HL-60 (cell line): ENCODE results near the gene FBXO42.
A peak's percentile ranks its signal among the peaks of the same experiment; 100 is the strongest.

Source experiments
- DNase-seq, 2 experiments: peaks; one replicate each; pipeline ENCODE4 v3.0.0-alpha.2; 2010 to 2020; ENCODE audit warnings: low read depth in 1 of 2, low spot score in 1 of 2
- H3K27ac ChIP-seq: fragments of 250-450 bp; sonication (Bioruptor Pico); replicated peaks from 2 replicates; pipeline ENCODE4 v1.5.1; 2020; ENCODE audit warnings: mild to moderate bottlenecking, moderate library complexity
- H3K27me3 ChIP-seq: fragments of 250-450 bp; sonication (Bioruptor Pico); 2 replicates; pipeline ENCODE4 v1.5.1; 2021; ENCODE audit warnings: mild to moderate bottlenecking, moderate library complexity; ENCODE audit not compliant: insufficient read depth, poor library complexity, severe bottlenecking
- H3K4me3 ChIP-seq: replicated peaks from 2 replicates; pipeline ENCODE4 v1.5.1; 2011; ENCODE audit warnings: mild to moderate bottlenecking, control low read depth, low read length; ENCODE audit not compliant: insufficient read depth
- GABPA ChIP-seq: IDR thresholded peaks from 2 replicates; pipeline ENCODE4 v1.6.1; 2012; ENCODE audit warnings: low read depth
- POLR2AphosphoS5 ChIP-seq: IDR thresholded peaks from 2 replicates; pipeline ENCODE4 v1.6.1; 2012; ENCODE audit warnings: low read depth
- SPI1 ChIP-seq: IDR thresholded peaks from 2 replicates; pipeline ENCODE4 v1.6.1; 2012; ENCODE audit warnings: low read depth, mild to moderate bottlenecking, borderline replicate concordance
- TF ChIP-seq, protein P1 (sequence below): IDR thresholded peaks from one replicate; pipeline ENCODE4 v1.5.1; 2011; ENCODE audit warnings: low read length, control low read depth, inconsistent platforms; ENCODE audit not compliant: insufficient read depth
- TF ChIP-seq, protein P2 (sequence below): IDR thresholded peaks from 2 replicates; pipeline ENCODE4 v1.6.1; 2012; ENCODE audit warnings: low read depth; ENCODE audit not compliant: insufficient replicate concordance

Gene FBXO42

DNA sequence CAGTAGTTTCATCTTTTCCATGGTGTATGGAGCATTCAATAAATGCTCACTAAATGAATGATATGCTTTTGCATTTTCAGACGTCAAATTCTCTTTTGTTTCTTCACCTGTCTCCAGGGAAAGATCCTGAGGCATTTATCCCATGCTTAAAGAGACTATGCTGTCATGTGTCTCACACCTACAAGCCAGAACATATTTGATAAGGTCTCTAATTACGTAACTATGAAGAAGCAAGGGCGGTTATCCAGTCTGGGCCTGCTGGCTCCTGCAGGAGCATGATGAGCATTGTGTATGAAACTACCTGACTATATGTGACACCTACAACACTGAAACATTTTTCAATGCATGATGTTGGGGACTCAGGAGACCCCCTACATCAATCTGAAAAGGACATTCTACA, 51.8 kb downstream of the FBXO42 start:
- Histone ChIP-seq H3K27me3 (no peaks in the 10 kb centered on the region), H3K27ac (no peak overlapping the region), H3K4me3 (no peak overlapping the region)
- DNase-seq, result no peak
- TF ChIP-seq, protein P1, sequence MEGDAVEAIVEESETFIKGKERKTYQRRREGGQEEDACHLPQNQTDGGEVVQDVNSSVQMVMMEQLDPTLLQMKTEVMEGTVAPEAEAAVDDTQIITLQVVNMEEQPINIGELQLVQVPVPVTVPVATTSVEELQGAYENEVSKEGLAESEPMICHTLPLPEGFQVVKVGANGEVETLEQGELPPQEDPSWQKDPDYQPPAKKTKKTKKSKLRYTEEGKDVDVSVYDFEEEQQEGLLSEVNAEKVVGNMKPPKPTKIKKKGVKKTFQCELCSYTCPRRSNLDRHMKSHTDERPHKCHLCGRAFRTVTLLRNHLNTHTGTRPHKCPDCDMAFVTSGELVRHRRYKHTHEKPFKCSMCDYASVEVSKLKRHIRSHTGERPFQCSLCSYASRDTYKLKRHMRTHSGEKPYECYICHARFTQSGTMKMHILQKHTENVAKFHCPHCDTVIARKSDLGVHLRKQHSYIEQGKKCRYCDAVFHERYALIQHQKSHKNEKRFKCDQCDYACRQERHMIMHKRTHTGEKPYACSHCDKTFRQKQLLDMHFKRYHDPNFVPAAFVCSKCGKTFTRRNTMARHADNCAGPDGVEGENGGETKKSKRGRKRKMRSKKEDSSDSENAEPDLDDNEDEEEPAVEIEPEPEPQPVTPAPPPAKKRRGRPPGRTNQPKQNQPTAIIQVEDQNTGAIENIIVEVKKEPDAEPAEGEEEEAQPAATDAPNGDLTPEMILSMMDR, result no peak
- TF ChIP-seq GABPA (no peak), SPI1 (no peak), POLR2AphosphoS5 (no peak)
- TF ChIP-seq, protein P2, sequence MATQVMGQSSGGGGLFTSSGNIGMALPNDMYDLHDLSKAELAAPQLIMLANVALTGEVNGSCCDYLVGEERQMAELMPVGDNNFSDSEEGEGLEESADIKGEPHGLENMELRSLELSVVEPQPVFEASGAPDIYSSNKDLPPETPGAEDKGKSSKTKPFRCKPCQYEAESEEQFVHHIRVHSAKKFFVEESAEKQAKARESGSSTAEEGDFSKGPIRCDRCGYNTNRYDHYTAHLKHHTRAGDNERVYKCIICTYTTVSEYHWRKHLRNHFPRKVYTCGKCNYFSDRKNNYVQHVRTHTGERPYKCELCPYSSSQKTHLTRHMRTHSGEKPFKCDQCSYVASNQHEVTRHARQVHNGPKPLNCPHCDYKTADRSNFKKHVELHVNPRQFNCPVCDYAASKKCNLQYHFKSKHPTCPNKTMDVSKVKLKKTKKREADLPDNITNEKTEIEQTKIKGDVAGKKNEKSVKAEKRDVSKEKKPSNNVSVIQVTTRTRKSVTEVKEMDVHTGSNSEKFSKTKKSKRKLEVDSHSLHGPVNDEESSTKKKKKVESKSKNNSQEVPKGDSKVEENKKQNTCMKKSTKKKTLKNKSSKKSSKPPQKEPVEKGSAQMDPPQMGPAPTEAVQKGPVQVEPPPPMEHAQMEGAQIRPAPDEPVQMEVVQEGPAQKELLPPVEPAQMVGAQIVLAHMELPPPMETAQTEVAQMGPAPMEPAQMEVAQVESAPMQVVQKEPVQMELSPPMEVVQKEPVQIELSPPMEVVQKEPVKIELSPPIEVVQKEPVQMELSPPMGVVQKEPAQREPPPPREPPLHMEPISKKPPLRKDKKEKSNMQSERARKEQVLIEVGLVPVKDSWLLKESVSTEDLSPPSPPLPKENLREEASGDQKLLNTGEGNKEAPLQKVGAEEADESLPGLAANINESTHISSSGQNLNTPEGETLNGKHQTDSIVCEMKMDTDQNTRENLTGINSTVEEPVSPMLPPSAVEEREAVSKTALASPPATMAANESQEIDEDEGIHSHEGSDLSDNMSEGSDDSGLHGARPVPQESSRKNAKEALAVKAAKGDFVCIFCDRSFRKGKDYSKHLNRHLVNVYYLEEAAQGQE, result no peak

DNA sequence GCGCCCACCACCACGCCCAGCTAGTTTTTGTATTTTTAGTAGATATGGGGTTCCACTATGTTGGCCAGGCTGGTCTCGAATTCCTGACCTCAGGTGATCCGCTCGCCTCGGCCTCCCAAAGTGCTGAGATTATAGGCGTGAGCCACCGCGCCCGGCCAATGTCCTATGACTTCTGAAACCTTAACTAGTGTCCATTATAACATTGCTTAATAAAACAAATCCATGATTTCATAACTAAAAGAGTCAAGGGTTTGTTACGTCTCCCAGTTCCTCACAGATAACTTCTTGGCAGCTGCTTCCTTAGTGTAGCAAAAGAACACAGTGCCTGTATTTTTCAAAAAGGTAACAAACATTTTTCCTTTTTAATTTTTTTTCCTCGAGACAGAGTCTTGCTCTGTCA, 53.6 kb downstream of the FBXO42 start:
- TF ChIP-seq POLR2AphosphoS5, result no peak
- H3K4me3 ChIP-seq, result no peak overlapping the region
- H3K27me3 ChIP-seq, result no peaks in the 10 kb centered on the region
- no peak overlapping the region for H3K27ac ChIP-seq
- DNase-seq, result no peak

DNA sequence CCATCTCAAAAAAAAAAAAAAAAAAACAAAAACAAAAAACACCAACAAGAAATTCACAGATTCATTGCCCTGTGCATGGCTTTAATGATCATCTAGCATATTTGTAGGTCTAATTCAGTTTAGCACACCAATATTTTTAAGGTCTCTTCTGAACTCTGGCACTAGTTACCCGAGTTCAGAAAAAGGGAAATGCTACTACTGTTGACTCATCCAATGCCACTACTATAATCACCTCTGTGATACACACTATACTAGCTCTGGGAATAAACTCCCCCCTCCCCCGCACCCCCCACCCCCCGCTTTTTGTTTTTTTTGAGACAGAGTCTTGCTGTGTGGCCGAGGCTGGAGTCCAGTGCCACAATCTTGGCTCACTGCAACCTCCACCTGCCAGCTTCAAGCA, 55.6 kb downstream of the FBXO42 start:
- Histone ChIP-seq H3K27ac (no peak overlapping the region), H3K27me3 (no peaks in the 10 kb centered on the region), H3K4me3 (no peak overlapping the region)
- DNase-seq, result no peak
- TF ChIP-seq GABPA (no peak), POLR2AphosphoS5 (no peak), SPI1 (peak; percentile 43; the same call in 1 of the 2 replicates)
- TF ChIP-seq, protein P1, result no peak
- TF ChIP-seq, protein P2, result no peak

DNA sequence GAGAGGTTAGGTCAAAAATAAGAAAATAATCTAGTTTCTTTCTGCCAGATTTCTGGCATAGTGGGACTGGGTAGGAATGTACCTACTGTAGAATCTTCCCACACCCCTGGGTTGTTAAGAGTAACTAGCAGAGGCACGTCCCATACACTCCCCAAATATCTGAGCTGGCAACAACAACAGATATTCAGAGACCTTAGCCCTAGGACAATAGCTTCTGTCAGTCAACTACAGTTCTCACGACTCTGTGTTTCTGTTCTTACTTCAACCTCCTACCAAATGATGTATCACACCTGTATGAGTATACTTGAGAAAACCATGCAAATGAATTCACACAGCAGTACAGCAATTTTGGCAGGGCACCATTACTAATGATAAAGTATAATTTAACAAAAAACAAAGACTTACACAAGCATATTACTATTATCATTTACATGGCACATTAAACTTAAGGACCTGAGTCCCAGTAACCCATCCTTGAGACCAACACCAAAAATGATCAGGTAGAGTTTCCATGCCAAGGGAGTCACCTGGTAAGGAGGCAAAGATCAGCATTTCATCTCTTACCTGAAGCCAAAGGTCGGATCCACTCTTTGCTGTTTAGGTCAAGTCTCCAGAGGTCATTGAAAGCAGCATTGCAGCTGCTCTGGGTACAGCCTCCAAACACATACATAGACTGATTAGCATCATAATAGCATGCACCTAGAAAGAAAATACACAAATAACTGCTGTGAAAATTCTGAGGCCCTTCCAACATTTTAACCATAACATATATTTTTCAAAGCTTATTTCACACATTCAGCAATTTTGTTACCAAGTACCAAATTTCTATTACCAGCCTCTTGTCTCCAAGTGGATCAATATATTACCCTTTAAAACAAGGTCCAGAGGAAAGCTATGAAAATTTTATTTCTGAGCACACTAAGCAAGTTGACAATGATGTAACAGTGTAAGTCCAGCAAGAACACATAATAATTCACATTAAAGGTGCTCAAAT, 57.8 kb downstream of the FBXO42 start:
- DNase-seq, result no peak
- Histone ChIP-seq H3K4me3 (no peak overlapping the region), H3K27me3 (no peaks in the 10 kb centered on the region), H3K27ac (peak overlapping the region; percentile 39; the same call in 1 of the 2 replicates)
- TF ChIP-seq, protein P1, result no peak
- TF ChIP-seq, protein P2, result no peak
- TF ChIP-seq POLR2AphosphoS5 (no peak), GABPA (no peak), SPI1 (no peak)
